ENCODE data around the gene HECTD4. TPM values are rescaled to one million over a fixed set of nuclear protein-coding genes. Genes with fewer than 3 reads are reported as not detected.

Gene HECTD4
- total RNA-seq, 2 experiments from 2014 or later, result 34.5 to 62.4 TPM

GRCh38 chr12:112122823-112123690 lies 259.2 kb downstream of the HECTD4 start:
- intact Hi-C loops (cut with micrococcal nuclease; ENCODE audit: unreplicated experiment), result no loop called here
- ChIA-PET CTCF (ENCODE audit: unreplicated experiment) (no interaction called here), POLR2A (interaction anchor here (0.5 to 2.2 kb wide), 6 partner anchors 12 to 323 kb away, joined by 3 to 12 read pairs (median 4); partner anchors contain the start of gene NAA25)
- no peak overlapping the region for H3K4me3 ChIP-seq (ENCODE audit: low read depth, low read length, poor library complexity, severe bottlenecking)
- TF ChIP-seq, protein P1, sequence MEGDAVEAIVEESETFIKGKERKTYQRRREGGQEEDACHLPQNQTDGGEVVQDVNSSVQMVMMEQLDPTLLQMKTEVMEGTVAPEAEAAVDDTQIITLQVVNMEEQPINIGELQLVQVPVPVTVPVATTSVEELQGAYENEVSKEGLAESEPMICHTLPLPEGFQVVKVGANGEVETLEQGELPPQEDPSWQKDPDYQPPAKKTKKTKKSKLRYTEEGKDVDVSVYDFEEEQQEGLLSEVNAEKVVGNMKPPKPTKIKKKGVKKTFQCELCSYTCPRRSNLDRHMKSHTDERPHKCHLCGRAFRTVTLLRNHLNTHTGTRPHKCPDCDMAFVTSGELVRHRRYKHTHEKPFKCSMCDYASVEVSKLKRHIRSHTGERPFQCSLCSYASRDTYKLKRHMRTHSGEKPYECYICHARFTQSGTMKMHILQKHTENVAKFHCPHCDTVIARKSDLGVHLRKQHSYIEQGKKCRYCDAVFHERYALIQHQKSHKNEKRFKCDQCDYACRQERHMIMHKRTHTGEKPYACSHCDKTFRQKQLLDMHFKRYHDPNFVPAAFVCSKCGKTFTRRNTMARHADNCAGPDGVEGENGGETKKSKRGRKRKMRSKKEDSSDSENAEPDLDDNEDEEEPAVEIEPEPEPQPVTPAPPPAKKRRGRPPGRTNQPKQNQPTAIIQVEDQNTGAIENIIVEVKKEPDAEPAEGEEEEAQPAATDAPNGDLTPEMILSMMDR (conservative IDR thresholded peaks at IDR 0.05; ENCODE audit: low read length), result no peak
- TF ChIP-seq EZH2phosphoT487 (IDR thresholded peaks at IDR 0.05; ENCODE audit: borderline replicate concordance, low read depth, low read length), result no peak
- no peak overlapping the region for H3K4me2 ChIP-seq (ENCODE audit: low read length)
- no peak overlapping the region for H3K27ac ChIP-seq (ENCODE audit: low read depth, low read length, poor library complexity, severe bottlenecking)
- no peaks in the 10 kb centered on the region for H3K9me2 ChIP-seq (ENCODE audit: insufficient read depth, low read length)
- no peak overlapping the region for H2AFZ ChIP-seq (ENCODE audit: low read length)
- H3K9me3 ChIP-seq (ENCODE audit: low read length), result no peaks in the 10 kb centered on the region
- no peaks in the 10 kb centered on the region for H4K20me1 ChIP-seq (ENCODE audit: insufficient read depth, low read length)
- no TSS peak for BruUV-seq (replicated peaks)
- H3K79me2 ChIP-seq (ENCODE audit: insufficient read depth, low read depth, low read length), result no peaks in the 10 kb centered on the region
- H3K36me3 ChIP-seq (ENCODE audit: insufficient read depth, low read length), result no peaks in the 10 kb centered on the region
- no peak for DNase-seq (ENCODE audit: low spot score)
- peaks cover 16% of the 10 kb centered on the region for H3K4me1 ChIP-seq (ENCODE audit: insufficient read depth, low read length, poor library complexity, severe bottlenecking)

DNA sequence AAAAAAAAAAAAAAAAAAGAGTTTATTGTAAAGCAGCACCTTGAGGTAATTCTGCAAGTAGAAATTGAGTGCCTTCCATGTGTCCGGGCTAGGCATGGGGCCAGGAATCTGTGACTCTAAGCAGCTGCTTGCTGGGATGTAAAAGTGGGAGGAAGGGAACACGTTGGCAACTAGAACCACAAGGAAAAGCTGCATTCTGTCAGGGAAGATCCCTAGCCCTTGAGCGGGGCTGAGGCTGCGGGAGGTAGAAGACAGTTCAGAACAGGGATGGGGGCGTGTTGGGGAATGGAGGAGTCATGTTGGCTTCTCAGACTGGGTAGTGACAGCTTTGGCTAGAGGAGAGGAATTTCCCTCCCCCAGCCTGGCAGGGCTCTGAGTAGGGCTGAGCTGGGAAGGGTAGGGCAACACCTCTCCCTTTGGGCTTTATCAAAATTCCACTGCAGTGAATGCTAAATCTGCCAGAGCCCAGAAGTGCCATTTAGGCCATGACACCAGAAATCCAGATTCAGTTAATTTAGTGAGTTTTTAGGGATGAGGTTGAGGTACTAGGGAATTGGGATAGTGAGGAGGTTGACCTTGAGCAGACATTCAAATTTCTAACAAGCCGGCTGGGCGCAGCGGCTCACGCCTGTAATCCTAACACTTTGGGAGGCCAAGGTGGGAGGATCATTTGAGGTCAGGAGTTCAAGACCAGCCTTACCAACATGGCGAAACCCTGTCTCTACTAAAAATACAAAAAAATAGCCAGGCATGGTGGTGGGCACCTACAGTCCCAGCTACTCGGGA lies 260.3 kb downstream of the HECTD4 start:
- H4K20me1 ChIP-seq (ENCODE audit: insufficient read depth, low read length), result no peaks in the 10 kb centered on the region
- H3K79me2 ChIP-seq (ENCODE audit: insufficient read depth, low read depth, low read length), result no peaks in the 10 kb centered on the region
- no peak overlapping the region for H3K4me2 ChIP-seq (ENCODE audit: low read length)
- TF ChIP-seq, protein P1 (conservative IDR thresholded peaks at IDR 0.05; ENCODE audit: low read length), result no peak
- TF ChIP-seq EZH2phosphoT487 (IDR thresholded peaks at IDR 0.05; ENCODE audit: borderline replicate concordance, low read depth, low read length), result no peak
- H3K27ac ChIP-seq (ENCODE audit: low read depth, low read length, poor library complexity, severe bottlenecking), result no peak overlapping the region
- H3K4me1 ChIP-seq (ENCODE audit: insufficient read depth, low read length, poor library complexity, severe bottlenecking), result peaks cover 18% of the 10 kb centered on the region
- intact Hi-C loops (cut with micrococcal nuclease; ENCODE audit: unreplicated experiment), result no loop called here
- no peaks in the 10 kb centered on the region for H3K9me3 ChIP-seq (ENCODE audit: low read length)
- H3K9me2 ChIP-seq (ENCODE audit: insufficient read depth, low read length), result no peaks in the 10 kb centered on the region
- ChIA-PET CTCF (ENCODE audit: unreplicated experiment) (no interaction called here), POLR2A (interaction anchor here (0.5 to 2.2 kb wide), 5 partner anchors 10 to 324 kb away, joined by 4 to 12 read pairs (median 4); partner anchors contain the start of gene NAA25)
- no peak for DNase-seq (ENCODE audit: low spot score)
- H3K4me3 ChIP-seq (ENCODE audit: low read depth, low read length, poor library complexity, severe bottlenecking), result no peak overlapping the region
- H3K36me3 ChIP-seq (ENCODE audit: insufficient read depth, low read length), result no peaks in the 10 kb centered on the region
- no peak overlapping the region for H2AFZ ChIP-seq (ENCODE audit: low read length)
- no TSS peak for BruUV-seq (replicated peaks)
